ENCODE results near the gene HBS1L.

DNA sequence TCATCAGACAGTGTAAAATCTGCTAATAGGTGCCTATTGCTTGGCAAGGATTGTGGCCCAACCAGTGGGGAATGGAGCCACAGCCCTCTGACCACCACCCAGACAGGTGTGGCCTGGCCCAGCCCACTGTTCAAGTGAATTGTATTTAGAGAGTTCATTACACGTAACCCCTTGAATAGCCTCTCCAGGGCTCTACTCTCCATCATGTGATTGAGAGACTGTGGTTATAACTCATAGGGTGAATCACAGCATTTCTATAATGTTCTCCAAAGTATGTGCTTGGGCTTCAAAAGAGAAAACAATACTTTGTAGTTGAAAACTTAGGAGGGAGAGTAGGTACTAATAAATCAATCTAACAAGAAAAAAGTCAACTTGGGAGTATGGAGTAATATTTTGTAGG, 143.1 kb downstream of the HBS1L start:
- TF ChIP-seq SP1 (IDR thresholded peaks at IDR 0.05) (no peak), YY1 (IDR thresholded peaks at IDR 0.05) (no peak), FOXA1 (IDR thresholded peaks at IDR 0.05) (no peak), RXRA (IDR thresholded peaks at IDR 0.05) (no peak), HNF4A (conservative IDR thresholded peaks at IDR 0.05) (no peak), JUND (IDR thresholded peaks at IDR 0.05) (no peak), RAD21 (IDR thresholded peaks at IDR 0.05) (no peak), EGR1 (IDR thresholded peaks at IDR 0.05; ENCODE audit: low read depth in 2 of 2) (no peak)
- TF ChIP-seq, protein P1, sequence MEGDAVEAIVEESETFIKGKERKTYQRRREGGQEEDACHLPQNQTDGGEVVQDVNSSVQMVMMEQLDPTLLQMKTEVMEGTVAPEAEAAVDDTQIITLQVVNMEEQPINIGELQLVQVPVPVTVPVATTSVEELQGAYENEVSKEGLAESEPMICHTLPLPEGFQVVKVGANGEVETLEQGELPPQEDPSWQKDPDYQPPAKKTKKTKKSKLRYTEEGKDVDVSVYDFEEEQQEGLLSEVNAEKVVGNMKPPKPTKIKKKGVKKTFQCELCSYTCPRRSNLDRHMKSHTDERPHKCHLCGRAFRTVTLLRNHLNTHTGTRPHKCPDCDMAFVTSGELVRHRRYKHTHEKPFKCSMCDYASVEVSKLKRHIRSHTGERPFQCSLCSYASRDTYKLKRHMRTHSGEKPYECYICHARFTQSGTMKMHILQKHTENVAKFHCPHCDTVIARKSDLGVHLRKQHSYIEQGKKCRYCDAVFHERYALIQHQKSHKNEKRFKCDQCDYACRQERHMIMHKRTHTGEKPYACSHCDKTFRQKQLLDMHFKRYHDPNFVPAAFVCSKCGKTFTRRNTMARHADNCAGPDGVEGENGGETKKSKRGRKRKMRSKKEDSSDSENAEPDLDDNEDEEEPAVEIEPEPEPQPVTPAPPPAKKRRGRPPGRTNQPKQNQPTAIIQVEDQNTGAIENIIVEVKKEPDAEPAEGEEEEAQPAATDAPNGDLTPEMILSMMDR (IDR thresholded peaks at IDR 0.05; ENCODE audit: low read depth, low read length, missing input control): no peak
- TF ChIP-seq, protein P2, sequence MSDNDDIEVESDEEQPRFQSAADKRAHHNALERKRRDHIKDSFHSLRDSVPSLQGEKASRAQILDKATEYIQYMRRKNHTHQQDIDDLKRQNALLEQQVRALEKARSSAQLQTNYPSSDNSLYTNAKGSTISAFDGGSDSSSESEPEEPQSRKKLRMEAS (IDR thresholded peaks at IDR 0.05): no peak
- TF ChIP-seq, protein P3, sequence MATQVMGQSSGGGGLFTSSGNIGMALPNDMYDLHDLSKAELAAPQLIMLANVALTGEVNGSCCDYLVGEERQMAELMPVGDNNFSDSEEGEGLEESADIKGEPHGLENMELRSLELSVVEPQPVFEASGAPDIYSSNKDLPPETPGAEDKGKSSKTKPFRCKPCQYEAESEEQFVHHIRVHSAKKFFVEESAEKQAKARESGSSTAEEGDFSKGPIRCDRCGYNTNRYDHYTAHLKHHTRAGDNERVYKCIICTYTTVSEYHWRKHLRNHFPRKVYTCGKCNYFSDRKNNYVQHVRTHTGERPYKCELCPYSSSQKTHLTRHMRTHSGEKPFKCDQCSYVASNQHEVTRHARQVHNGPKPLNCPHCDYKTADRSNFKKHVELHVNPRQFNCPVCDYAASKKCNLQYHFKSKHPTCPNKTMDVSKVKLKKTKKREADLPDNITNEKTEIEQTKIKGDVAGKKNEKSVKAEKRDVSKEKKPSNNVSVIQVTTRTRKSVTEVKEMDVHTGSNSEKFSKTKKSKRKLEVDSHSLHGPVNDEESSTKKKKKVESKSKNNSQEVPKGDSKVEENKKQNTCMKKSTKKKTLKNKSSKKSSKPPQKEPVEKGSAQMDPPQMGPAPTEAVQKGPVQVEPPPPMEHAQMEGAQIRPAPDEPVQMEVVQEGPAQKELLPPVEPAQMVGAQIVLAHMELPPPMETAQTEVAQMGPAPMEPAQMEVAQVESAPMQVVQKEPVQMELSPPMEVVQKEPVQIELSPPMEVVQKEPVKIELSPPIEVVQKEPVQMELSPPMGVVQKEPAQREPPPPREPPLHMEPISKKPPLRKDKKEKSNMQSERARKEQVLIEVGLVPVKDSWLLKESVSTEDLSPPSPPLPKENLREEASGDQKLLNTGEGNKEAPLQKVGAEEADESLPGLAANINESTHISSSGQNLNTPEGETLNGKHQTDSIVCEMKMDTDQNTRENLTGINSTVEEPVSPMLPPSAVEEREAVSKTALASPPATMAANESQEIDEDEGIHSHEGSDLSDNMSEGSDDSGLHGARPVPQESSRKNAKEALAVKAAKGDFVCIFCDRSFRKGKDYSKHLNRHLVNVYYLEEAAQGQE (IDR thresholded peaks at IDR 0.05): no peak

Measured in liver (tissue), 3 donors.